Mononuclear cell (primary cell): ENCODE results near the gene PLP2. TPM values are rescaled to one million over a fixed set of nuclear protein-coding genes. Genes with fewer than 3 reads are reported as not detected.

Experiments used
- H3K27me3 ChIP-seq: 2 replicates; pipeline ENCODE4 v1.6.0; 2011; ENCODE audit warnings: low read length, control low read depth; ENCODE audit not compliant: insufficient read depth
- H3K4me1 ChIP-seq: 2 replicates; pipeline ENCODE4 v1.5.1; 2011; ENCODE audit warnings: mild to moderate bottlenecking, low read length, control low read depth; ENCODE audit not compliant: insufficient read depth
- H3K4me3 ChIP-seq: 2 replicates; pipeline ENCODE4 v1.5.1; 2011; ENCODE audit warnings: mild to moderate bottlenecking, low read length, moderate library complexity
- H3K9me3 ChIP-seq: 2 replicates; pipeline ENCODE4 v1.5.1; 2011; ENCODE audit warnings: low read depth, mild to moderate bottlenecking, control low read depth, low read length
- total RNA-seq: library from RNA; depleted of rRNA; stranded (reverse); fragments of >200 nt; gene quantifications from one replicate; pipeline ENCODE4 v1.2.3, GENCODE V29; 2012

PLP2 gene
- total RNA-seq, 1 donor, result 53.9 TPM

DNA sequence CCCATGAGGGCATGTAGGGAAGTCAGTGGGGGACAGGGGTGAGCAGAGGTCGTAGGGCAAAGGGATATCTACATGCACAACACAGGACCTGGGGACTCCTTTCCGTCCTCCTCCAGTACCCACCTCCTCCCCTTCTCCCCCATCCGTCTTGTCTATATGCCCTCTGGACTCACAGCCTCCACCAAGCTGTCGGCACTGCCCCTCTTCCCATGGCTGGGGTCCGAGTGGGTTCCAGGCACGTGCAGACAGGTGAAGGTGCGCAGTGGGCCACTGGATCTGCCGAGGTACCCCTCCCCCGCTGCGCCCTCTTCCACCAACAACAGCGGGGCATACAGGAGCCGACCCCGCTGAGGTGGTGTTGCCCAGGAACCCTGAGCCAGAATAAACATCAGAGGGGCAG, 33.7 kb downstream of the PLP2 start:
- Histone ChIP-seq H3K27me3 (no peaks in the 10 kb centered on the region), H3K9me3 (no peaks in the 10 kb centered on the region), H3K4me3 (no peak overlapping the region), H3K4me1 (peaks cover 3% of the 10 kb centered on the region)

DNA sequence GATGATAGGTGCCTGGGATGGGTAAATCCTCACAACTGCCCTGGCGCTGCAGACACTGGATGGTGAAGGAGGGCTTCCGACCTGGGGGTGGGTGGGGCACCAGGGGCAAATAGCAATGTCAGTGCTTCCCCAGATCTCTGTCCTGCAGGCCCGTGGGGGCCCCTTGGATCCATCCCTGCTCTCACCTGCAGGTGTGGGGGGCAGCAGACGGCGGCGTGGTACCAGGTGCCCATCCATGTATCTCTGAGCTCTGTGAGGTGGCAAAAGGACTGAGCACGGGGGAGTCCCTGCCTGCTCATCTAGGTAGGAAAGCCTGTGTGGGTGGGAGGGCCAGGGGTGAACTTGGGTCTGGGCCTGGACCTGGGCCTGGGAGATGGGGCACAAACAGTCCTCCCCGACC, 34.8 kb downstream of the PLP2 start:
- Histone ChIP-seq H3K4me3 (no peak overlapping the region), H3K27me3 (no peaks in the 10 kb centered on the region), H3K4me1 (no peaks in the 10 kb centered on the region), H3K9me3 (no peaks in the 10 kb centered on the region)

DNA sequence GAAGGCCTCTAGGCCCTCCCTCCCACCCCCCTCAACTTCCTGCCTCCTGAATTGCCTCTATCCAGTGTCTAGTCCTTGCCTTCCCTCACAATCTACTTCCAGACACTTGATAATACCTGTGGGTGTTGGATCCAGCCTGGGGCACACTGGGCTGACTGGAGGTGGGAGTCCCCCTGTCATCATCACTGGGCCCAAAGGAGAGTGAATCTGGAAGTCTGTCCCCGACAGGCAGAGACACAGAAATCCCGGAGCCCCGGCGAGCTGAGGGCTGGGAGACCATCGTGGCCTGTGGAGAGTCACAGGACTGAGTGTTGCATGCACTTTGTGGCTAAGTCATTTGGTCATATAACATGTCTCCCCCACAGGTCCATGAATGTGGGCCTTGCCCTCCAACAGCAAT, 36.7 kb downstream of the PLP2 start:
- H3K9me3 ChIP-seq, result no peaks in the 10 kb centered on the region
- H3K27me3 ChIP-seq, result no peaks in the 10 kb centered on the region
- H3K4me1 ChIP-seq, result no peaks in the 10 kb centered on the region
- no peak overlapping the region for H3K4me3 ChIP-seq

DNA sequence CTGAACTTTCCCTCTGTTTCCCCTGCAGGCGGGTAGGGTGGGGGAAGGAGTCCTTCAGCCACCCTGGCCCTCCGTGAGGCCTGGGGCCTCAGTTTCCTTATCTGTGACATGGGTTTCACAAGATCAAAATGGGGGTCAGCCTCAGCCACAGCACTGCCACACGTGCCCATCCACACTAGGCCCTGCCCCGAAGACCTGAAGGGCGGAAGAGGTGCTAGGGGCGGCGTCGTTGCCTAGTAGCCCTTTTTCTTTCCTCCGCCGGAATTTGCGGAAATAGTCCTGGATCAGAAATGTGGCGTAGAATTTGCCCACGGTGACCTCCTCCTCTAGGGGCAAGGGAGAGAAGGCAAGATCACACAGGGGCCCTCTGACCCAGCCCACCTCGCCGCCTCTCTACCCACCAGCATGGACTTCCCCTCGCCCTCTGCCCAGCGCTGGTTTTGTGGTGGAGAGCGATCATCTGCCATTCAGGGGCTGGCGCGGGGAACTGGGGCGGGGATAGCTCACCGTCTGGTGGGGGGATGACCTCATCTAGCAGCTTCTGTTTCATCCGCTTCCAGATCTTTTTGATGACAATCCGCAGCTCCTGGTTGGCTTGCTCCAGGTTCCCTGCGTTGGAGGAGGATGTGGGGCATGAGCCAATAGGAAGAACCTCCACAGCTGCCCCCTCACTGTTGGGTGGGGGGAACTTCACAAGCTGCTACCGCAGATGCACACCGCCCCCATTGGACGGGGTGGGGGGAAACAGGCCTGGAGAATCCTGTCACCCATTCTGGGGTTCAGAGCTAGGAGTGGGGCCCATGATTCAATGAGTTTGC, 37.9 kb downstream of the PLP2 start:
- H3K9me3 ChIP-seq, result no peaks in the 10 kb centered on the region
- no peak overlapping the region for H3K4me3 ChIP-seq
- no peaks in the 10 kb centered on the region for H3K27me3 ChIP-seq
- no peaks in the 10 kb centered on the region for H3K4me1 ChIP-seq

DNA sequence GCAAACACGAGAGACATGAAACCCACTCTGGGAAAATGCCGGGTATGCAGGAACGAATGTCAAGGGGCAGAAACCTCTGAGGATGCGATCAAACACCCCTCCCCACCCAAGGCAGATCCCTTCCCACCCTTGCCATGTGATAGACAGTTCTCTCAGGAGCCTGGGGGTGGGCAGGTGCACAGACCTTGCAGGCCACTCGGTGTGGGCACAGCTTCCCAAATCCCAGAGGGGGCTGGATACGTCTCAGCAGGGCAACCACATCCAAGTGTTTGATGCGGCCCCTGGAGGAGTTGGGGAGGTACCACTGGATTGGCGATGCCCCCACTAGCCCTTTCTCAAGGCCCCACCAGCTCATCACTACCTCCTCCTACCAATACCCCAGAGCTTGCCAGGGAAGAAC, 38.7 kb downstream of the PLP2 start:
- no peaks in the 10 kb centered on the region for H3K27me3 ChIP-seq
- H3K4me1 ChIP-seq, result no peaks in the 10 kb centered on the region
- H3K4me3 ChIP-seq, result no peak overlapping the region
- H3K9me3 ChIP-seq, result no peaks in the 10 kb centered on the region

DNA sequence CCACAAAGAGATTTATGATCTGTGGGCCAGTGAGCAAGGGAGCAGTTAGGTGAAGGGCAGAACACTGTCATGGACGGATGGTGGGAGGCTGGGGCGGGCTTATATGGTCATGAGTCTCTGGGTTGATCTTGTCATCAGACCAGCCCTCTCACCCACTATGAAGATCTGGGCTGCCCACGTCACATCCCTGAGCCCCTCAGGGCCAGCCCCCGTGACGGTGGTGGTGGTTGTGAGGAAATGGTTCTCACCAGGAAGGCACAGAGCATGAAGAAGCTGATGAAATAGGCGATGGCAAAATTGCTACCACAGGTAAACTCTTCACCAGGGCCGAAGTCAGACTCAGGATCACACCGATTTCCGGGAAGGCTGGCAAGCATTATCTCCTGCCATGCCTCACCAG, 39.4 kb downstream of the PLP2 start:
- no peaks in the 10 kb centered on the region for H3K4me1 ChIP-seq
- no peaks in the 10 kb centered on the region for H3K27me3 ChIP-seq
- no peaks in the 10 kb centered on the region for H3K9me3 ChIP-seq
- no peak overlapping the region for H3K4me3 ChIP-seq

DNA sequence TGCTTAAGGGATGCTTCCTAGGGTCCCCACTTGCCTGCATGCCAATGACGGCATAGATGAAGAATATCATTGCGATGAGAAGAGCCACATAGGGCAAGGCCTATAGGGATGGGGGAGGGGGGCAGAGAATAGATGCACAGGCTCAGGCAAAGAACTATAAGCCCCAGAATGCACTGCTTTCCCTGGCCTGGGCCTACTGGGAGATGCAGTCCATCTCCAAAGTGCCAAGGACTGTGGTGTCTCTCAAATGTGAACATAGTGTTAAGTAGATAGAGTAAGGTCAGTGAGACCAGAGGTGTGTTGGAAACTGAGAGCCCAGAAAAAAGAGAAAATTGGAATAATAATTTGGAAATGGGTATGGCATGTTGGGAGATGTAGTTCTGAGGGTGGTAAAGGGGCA, 40.5 kb downstream of the PLP2 start:
- Histone ChIP-seq H3K4me1 (no peaks in the 10 kb centered on the region), H3K27me3 (no peaks in the 10 kb centered on the region), H3K9me3 (no peaks in the 10 kb centered on the region), H3K4me3 (no peak overlapping the region)

DNA sequence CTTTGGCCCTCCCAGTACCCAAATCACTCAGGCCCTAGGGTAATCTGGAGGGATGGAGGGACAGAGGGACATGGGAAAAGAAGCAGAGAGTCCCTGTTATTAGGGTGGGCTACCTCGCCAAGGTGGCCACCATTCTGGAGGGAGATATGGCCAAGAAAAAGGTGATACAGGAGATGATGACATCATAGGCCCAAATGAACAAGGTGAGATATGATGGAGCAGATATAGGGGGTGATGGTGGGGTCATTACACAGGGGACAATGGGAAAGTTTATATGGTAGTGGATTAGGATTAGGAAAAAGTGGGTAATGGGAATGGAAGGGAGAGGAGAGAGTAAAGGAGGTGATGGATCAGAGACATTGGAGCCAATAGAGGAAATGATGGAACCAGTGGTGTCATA, 41.2 kb downstream of the PLP2 start:
- Histone ChIP-seq H3K4me3 (no peak overlapping the region), H3K9me3 (no peaks in the 10 kb centered on the region), H3K4me1 (no peaks in the 10 kb centered on the region), H3K27me3 (no peaks in the 10 kb centered on the region)

DNA sequence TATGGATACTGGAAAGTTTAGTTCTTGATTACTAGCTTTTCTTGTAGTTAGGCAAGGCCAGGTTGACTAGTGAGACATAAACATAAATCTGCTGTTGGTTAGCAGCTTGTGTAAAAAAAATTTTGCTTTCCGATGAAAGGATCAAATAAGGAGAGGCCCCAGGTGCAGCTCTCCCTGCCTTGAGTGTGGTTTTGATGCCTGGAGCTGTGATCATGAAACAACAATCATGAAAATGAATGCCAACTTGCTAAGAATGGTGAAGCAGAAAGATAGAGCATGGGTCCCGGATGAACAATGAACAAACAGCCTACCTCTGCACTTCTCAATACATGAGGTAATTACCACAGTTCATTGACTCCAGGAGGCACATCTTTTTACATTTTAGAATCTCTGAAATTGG, 42.7 kb downstream of the PLP2 start:
- H3K4me3 ChIP-seq, result no peak overlapping the region
- no peaks in the 10 kb centered on the region for H3K27me3 ChIP-seq
- no peaks in the 10 kb centered on the region for H3K9me3 ChIP-seq

DNA sequence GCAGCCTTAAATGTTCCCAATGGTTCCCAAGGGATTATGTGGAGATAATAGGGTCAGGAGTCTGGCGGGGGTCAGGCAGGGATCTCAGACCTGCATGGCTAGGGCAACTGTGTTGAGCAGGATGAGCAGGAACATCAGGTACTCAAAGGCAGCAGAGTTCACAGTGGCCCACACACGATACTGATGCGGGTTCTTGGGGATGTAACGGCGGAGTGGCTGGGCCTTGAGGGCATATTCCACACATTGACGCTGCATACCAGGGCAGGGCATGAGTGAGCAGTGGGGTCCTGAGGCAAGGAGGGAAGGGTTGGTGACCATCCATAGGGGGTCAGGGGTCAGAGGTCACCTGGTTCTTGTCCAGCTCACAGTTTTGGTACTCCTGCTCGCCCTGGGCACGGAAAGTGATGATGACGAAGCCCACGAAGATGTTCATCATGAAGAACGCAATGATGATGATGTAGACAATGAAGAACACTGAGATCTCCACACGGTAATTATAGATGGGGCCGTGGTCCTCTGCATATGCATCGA, 43.4 kb downstream of the PLP2 start:
- no peaks in the 10 kb centered on the region for H3K4me1 ChIP-seq
- H3K27me3 ChIP-seq, result no peaks in the 10 kb centered on the region
- no peaks in the 10 kb centered on the region for H3K9me3 ChIP-seq
- H3K4me3 ChIP-seq, result no peak overlapping the region

More for the DNA sequence above, 42.7 kb downstream of the PLP2 start:
- no peaks in the 10 kb centered on the region for H3K4me1 ChIP-seq

DNA sequence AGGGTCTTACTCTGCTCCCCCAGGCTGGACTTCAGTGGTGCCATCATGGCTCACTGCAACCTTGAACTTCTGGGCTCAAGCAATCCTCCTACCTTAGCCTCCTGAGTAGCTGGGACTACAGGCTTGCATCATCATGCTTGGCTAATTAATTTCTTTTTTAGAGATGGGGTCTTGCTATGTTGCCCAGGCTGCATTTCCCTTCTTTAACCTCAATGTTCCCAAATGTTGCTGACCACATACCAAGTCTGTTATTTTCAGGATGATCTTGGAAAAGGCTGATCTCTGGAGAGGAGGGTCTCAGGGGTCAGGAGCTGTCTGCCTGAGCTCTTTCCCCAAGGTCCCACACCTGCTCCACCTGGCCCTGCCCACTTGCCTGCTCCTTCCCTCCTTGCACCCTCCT, 48.4 kb downstream of the PLP2 start:
- Histone ChIP-seq H3K4me3 (no peak overlapping the region), H3K9me3 (no peaks in the 10 kb centered on the region), H3K4me1 (no peaks in the 10 kb centered on the region), H3K27me3 (no peaks in the 10 kb centered on the region)

DNA sequence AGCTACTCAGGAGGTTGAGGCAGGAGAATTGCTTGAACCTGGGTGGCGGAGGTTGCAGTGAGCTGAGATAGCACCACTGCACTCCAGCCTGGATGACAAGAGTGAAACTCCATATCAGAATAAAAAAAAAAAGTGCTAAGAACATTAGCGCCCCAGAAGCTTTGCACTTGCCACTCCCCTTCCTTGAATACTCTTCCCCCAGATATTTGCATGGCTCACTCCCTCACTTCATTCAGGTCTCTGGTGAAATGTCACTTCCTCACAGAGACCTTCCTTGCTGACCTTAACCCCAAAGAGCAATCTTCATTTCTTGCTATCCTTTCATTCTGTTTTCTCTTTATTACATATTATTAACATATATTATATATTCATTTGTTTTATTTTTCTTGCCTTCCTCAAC, 50.2 kb downstream of the PLP2 start:
- H3K4me1 ChIP-seq, result no peaks in the 10 kb centered on the region
- no peaks in the 10 kb centered on the region for H3K27me3 ChIP-seq
- no peak overlapping the region for H3K4me3 ChIP-seq

More for the DNA sequence above, 50.2 kb downstream of the PLP2 start:
- H3K9me3 ChIP-seq, result no peaks in the 10 kb centered on the region

Other genes starting within 250 kb of the PLP2 start
- 56.1 TPM for gene OTUD5, start 214.3 kb upstream of the PLP2 start, total RNA-seq
- 1.2 TPM for gene KCND1, start 200.1 kb upstream of the PLP2 start, total RNA-seq
- 24.9 TPM for gene GRIPAP1, start 169.6 kb upstream of the PLP2 start, total RNA-seq
- gene TFE3, start 128.5 kb upstream of the PLP2 start, total RNA-seq, result 29.3 TPM
- 2.9 TPM for gene CCDC120, start 112.9 kb upstream of the PLP2 start, total RNA-seq
- gene PRAF2, start 97.9 kb upstream of the PLP2 start, total RNA-seq, result 5.5 TPM
- gene WDR45, start 92.0 kb upstream of the PLP2 start, total RNA-seq, result 48.7 TPM
- gene GPKOW, start 48.2 kb upstream of the PLP2 start, total RNA-seq, result 8.9 TPM
- gene MAGIX, start 9.1 kb upstream of the PLP2 start, total RNA-seq, result 0.42 TPM
- gene PRICKLE3, start 14.5 kb downstream of the PLP2 start, total RNA-seq, result 3.3 TPM
- gene SYP, start 28.3 kb downstream of the PLP2 start, total RNA-seq, result 0.42 TPM
- 0.31 TPM for gene CACNA1F, start 61.4 kb downstream of the PLP2 start, total RNA-seq
- gene CCDC22, start 63.6 kb downstream of the PLP2 start, total RNA-seq, result 10.1 TPM
- 0.94 TPM for gene FOXP3, start 92.8 kb downstream of the PLP2 start, total RNA-seq
- gene PPP1R3F, start 97.9 kb downstream of the PLP2 start, total RNA-seq, result 3.6 TPM
- not detected for gene GAGE10, start 131.7 kb downstream of the PLP2 start, total RNA-seq
- not detected for gene GAGE12J, start 150.1 kb downstream of the PLP2 start, total RNA-seq
- not detected for gene GAGE13, start 159.7 kb downstream of the PLP2 start, total RNA-seq